Brain microvascular endothelial cell (primary cell): ENCODE measurements around the gene APLP1.
"Not testable (repeated sequence)": the region's sequence is repeated elsewhere in the genome, so short reads cannot be mapped to it uniquely, and the experiment has no call there.

ENCODE experiments used
- DNase-seq: peaks from one replicate; pipeline ENCODE4 v3.0.0-alpha.2; 2020
- H3K27ac ChIP-seq: fragments of 250-450 bp; sonication (Bioruptor Pico); 2 replicates; pipeline ENCODE4 v1.5.1; 2020; ENCODE audit warnings: mild to moderate bottlenecking, moderate library complexity
- H3K27me3 ChIP-seq: fragments of 250-450 bp; sonication (Bioruptor Pico); replicated peaks from 2 replicates; pipeline ENCODE4 v1.5.1; 2020; ENCODE audit warnings: mild to moderate bottlenecking
- H3K36me3 ChIP-seq: fragments of 250-450 bp; sonication (Bioruptor Pico); replicated peaks from 2 replicates; pipeline ENCODE4 v1.5.1; 2020; ENCODE audit warnings: mild to moderate bottlenecking
- H3K4me3 ChIP-seq: 2 replicates; pipeline ENCODE4 v1.5.1; 2011; ENCODE audit warnings: low read depth, mild to moderate bottlenecking, control low read depth, low read length, moderate library complexity
- in situ Hi-C: cut with HindIII; loops from 2 replicates; pipeline ENCODE4 v1.10.0; 2017; ENCODE audit warnings: low sequenced_read_pairs, low pct_ligation_motif_present
- TF ChIP-seq, protein P1 (sequence below): IDR thresholded peaks from 2 replicates; pipeline ENCODE4 v1.5.1; 2011; ENCODE audit warnings: low read depth, mild to moderate bottlenecking, moderate library complexity, low read length, control low read depth, inconsistent platforms; ENCODE audit errors: missing control alignments

Gene APLP1

GRCh38 chr19:35889370-35890112 lies 21.2 kb downstream of the APLP1 start:
- TF ChIP-seq, protein P1, sequence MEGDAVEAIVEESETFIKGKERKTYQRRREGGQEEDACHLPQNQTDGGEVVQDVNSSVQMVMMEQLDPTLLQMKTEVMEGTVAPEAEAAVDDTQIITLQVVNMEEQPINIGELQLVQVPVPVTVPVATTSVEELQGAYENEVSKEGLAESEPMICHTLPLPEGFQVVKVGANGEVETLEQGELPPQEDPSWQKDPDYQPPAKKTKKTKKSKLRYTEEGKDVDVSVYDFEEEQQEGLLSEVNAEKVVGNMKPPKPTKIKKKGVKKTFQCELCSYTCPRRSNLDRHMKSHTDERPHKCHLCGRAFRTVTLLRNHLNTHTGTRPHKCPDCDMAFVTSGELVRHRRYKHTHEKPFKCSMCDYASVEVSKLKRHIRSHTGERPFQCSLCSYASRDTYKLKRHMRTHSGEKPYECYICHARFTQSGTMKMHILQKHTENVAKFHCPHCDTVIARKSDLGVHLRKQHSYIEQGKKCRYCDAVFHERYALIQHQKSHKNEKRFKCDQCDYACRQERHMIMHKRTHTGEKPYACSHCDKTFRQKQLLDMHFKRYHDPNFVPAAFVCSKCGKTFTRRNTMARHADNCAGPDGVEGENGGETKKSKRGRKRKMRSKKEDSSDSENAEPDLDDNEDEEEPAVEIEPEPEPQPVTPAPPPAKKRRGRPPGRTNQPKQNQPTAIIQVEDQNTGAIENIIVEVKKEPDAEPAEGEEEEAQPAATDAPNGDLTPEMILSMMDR: no peak
- Histone ChIP-seq H3K27me3 (no peaks in the 10 kb centered on the region), H3K27ac (no peak overlapping the region), H3K4me3 (no peak overlapping the region), H3K36me3 (peaks cover 31% of the 10 kb centered on the region)
- in situ Hi-C loops: no loop called here
- no peak for DNase-seq

GRCh38 chr19:35890113-35890650 lies 21.8 kb downstream of the APLP1 start:
- H3K4me3 ChIP-seq: no peak overlapping the region
- DNase-seq: no peak
- no peak overlapping the region for H3K27ac ChIP-seq
- peaks cover 32% of the 10 kb centered on the region for H3K36me3 ChIP-seq
- H3K27me3 ChIP-seq: no peaks in the 10 kb centered on the region
- in situ Hi-C loops: no loop called here
- TF ChIP-seq, protein P1: no peak

DNA sequence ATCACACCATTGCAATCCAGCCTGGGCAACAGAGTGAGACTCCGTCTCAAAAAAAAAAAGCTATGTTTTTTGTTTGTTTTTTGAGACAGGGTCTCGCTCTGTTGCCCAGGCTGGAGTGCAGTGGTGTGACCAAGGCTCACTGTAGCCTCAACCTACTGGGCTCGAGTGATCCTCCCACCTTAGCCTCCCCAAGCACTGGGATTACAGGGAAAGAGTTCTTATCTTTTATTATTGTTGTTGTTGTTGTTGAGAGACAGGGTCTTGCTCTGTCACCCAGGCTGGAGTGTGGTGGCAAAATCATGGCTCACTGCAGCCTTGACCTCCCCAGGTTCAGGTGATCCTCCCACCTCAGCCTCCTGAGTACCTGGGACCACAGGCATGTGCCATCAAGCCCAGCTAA lies 23.4 kb downstream of the APLP1 start:
- H3K4me3 ChIP-seq, H3K27ac ChIP-seq, H3K27me3 ChIP-seq, DNase-seq, in situ Hi-C loops: not testable (repeated sequence)
- peaks cover 39% of the 10 kb centered on the region for H3K36me3 ChIP-seq

- H3K27me3 ChIP-seq: no peaks in the 10 kb centered on the region
- TF ChIP-seq, protein P1: no peak
- no peak overlapping the region for H3K27ac ChIP-seq
- no peak for DNase-seq
- no peak overlapping the region for H3K4me3 ChIP-seq
- in situ Hi-C loops: no loop called here
- peaks cover 25% of the 10 kb centered on the region for H3K36me3 ChIP-seq
Observed at GRCh38 chr19:35894342-35894741, 26.0 kb downstream of the APLP1 start.

DNA sequence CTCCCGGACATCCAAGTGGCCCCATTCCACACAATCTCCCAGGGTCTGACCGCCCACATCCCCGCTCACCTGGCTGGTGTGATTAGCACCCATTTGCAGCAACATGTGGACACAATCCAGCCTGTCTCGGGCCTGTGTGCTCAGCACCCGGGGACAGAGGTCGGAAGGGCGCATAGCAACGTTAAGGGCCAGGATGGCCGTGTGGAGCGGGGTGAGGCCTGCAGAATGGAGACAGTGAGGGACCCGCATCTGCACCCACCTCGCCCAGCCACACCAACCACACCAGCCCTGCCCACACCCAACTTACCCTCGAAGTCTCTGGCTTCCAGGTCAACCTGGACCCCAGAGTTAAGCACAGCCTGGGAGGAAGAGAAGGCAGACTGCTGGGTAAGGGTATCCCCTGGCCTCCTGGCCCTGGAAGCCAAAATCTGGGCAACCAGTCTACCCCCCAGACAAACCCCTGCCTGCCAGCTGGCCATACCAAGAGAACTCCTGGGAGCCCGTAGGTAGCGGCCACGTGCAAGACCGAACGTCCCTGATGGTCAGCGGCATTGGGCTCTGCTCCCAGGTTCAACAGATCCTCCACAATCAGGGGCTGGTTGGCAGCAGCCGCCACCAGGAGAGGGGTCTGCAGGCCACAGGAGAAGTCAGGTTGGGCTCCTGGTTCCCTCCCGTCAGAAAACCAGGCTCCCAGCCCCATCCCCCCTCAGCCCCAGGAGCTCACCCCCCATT lies 27.7 kb downstream of the APLP1 start:
- H3K4me3 ChIP-seq: no peak overlapping the region
- in situ Hi-C loops: no loop called here
- TF ChIP-seq, protein P1: no peak
- no peak overlapping the region for H3K27ac ChIP-seq
- H3K36me3 ChIP-seq: peaks cover 18% of the 10 kb centered on the region
- H3K27me3 ChIP-seq: no peaks in the 10 kb centered on the region
- no peak for DNase-seq

DNA sequence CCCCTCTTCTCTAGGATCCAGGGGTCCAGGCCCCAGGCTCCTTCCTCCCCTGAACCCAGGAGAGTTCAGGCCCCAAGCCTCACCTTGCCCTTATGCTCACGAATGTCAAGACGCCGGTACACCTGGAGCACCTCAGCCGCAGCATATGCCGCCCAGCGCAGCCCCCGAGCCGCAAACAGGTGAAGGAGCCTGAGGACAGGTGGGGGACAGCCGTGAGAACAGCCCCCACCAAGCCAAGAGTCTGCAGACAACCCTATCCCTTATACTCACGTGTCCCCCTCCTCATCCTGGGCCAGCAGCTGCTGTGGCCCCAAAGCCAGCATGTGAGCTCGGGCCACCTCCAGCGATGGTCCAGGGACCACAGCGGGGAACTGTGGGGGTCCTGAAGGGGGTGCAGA lies 28.3 kb downstream of the APLP1 start:
- Histone ChIP-seq H3K4me3 (no peak overlapping the region), H3K36me3 (peaks cover 18% of the 10 kb centered on the region), H3K27ac (no peak overlapping the region), H3K27me3 (no peaks in the 10 kb centered on the region)
- TF ChIP-seq, protein P1: no peak
- no peak for DNase-seq
- in situ Hi-C loops: no loop called here
